OCI-LY7 (cell line): Measurements from ENCODE around the gene GSX1.

Experiments used
- EZH2phosphoT487 ChIP-seq: fragments of 200-600 bp; sonication (generic); IDR thresholded peaks from 2 replicates; pipeline ENCODE4 v1.6.1; 2018; ENCODE audit warnings: low read depth, borderline replicate concordance, mild to moderate bottlenecking, mixed run types, antibody characterized with exemption, low read length, moderate library complexity, mixed read lengths
- TF ChIP-seq, protein P1 (sequence below): fragments of 200-600 bp; sonication (generic); conservative IDR thresholded peaks from 2 replicates; pipeline ENCODE4 v1.5.1; 2014; ENCODE audit warnings: mild to moderate bottlenecking, antibody characterized with exemption, low read length, moderate library complexity, mixed read lengths

DNA sequence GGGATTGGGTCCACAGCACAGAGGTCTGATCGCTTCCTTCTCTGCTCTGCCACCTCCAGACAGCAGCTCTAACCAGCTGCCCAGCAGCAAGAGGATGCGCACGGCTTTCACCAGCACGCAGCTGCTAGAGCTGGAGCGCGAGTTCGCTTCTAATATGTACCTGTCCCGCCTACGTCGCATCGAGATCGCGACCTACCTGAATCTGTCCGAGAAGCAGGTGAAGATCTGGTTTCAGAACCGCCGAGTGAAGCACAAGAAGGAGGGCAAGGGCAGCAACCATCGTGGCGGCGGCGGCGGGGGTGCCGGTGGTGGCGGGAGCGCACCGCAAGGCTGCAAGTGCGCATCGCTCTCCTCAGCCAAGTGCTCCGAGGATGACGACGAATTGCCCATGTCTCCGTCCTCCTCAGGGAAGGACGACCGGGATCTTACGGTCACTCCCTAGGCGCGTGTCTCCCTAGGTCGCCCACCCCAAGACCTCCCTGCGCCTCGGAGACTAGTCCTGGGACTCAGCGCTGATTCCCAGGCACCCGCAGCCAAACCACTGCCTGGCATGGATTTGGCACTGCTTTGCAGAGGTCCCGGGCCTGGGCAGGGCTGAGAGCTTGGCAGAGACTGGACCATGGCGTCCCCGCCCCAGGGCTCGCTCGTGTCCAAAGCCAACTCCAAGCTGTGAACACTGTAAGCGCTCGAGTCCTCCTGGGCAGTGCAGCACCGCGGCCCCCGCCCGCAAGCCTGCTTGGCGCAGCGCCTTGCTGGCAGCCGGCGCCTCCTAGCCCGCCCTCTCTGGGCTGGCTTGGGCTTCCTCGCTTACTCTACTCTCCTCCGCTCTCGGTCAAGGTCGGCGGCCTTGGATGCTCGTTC lies 1.5 kb downstream of the GSX1 start:
- TF ChIP-seq, protein P1, sequence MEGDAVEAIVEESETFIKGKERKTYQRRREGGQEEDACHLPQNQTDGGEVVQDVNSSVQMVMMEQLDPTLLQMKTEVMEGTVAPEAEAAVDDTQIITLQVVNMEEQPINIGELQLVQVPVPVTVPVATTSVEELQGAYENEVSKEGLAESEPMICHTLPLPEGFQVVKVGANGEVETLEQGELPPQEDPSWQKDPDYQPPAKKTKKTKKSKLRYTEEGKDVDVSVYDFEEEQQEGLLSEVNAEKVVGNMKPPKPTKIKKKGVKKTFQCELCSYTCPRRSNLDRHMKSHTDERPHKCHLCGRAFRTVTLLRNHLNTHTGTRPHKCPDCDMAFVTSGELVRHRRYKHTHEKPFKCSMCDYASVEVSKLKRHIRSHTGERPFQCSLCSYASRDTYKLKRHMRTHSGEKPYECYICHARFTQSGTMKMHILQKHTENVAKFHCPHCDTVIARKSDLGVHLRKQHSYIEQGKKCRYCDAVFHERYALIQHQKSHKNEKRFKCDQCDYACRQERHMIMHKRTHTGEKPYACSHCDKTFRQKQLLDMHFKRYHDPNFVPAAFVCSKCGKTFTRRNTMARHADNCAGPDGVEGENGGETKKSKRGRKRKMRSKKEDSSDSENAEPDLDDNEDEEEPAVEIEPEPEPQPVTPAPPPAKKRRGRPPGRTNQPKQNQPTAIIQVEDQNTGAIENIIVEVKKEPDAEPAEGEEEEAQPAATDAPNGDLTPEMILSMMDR, result no peak
- no peak for TF ChIP-seq EZH2phosphoT487
